Measurements from ENCODE around the gene GFOD1.
A peak's percentile ranks its signal among the peaks of the same experiment; 100 is the strongest.

The GFOD1 gene, protein sequence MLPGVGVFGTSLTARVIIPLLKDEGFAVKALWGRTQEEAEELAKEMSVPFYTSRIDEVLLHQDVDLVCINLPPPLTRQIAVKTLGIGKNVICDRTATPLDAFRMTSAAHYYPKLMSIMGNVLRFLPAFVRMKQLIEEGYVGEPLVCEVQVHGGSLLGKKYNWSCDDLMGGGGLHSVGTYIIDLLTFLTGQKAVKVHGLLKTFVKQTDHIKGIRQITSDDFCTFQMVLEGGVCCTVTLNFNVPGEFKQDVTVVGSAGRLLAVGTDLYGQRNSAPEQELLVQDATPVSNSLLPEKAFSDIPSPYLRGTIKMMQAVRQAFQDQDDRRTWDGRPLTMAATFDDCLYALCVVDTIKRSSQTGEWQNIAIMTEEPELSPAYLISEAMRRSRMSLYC

DNA sequence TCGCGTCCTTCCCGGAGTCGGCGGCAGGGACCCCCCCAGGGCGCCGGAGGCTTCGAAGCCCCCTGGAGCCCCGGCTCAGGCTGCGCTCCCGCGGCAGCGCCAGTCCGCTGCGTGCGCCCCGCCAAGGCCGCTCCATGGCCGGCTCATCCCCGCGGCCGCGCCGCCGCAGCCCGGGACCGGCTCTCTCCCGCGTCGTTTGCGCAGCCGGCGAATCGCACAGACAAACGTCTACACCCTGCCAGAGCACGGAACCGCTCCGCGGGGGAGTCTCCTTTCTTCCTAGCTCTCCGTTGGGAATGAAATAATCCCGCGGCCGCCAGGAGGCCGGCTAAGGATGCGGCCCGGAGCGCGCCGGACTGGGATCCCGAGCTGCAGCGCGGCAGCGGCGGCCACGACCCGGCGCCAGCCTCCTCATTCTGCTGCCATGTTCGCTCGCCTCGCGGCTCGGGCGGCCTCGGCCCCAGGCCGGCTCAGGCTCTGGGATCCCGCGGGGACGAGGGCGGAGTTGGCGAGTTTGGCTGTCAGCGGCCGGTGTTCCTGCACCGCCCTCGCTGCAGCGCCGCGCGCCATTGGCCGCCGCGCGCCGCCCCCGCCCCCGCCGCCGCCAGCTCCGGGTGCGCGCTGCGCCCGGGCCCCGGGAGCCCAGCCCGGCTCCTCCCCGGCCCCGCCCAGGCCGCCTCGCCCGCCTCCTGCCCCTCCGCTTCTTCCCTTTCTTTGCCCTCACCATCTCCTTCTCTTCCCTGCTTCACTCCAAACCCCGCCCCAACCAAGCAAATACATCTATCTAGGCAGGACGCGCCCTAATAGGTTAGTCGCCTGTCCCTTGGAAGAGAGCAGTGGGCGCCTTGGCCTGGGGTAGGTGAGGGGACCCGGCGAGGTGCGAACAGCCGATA lies at the start of gene GFOD1:
Gene GFOD1, minus strand, starts transcription at position 479 of the 893 bp plus-strand sequence. CDS start 710 bp downstream, outside the sequence.
- DNase-seq: peak; percentile 91

DNA sequence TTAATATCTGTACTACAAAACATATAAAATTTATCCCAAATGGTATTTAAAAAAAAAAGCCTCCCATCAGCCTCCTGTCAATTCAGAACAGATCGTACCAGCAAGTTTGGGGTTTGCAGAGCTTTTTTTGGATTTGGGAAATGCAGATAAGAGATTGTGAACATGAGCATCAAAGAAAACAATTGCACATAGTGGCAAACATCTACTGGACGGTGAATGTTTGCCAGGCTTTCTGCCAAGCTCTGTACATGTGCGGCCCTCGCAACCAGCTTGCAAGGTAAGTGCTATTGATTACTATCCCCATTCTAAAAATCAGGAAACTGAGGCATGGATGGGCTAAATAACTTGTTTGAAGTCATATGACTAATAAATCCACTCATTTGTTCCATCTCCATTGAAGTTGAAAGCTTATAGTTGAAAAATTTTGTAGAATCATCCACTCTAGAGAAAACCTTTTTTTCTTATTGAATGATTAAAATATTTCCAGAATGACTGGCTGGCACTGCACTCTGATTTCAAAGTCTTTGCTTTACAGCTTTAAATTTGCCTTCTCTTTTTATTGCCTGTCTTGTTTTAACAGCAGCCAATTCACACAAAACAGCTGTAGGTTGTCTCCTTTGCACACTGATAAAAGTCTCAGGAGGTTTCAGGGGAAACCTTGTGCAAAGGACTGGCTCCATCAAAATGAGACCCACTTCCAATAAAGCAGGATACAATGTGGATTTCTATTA lies 49.6 kb upstream of the GFOD1 start:
- DNase-seq: no peak

DNA sequence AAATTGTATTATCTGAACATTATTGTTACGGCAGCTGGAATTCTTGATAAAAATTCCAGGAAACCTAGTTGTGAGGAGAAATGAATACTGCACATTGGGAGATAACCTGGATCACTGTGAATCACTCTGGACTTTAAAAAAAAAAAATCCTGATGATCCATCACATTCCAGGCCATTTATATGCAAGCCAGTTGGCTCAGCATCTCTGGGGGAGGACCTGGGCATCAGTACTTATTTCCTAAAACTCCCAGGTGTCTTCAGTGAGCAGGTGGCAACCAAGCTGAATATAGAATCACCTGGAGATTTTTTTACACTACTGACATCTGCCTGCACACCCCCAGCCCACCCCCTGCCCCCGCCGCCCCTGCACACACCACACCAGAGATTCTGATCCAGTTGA lies 47.9 kb upstream of the GFOD1 start:
- DNase-seq: peak; percentile 68

DNA sequence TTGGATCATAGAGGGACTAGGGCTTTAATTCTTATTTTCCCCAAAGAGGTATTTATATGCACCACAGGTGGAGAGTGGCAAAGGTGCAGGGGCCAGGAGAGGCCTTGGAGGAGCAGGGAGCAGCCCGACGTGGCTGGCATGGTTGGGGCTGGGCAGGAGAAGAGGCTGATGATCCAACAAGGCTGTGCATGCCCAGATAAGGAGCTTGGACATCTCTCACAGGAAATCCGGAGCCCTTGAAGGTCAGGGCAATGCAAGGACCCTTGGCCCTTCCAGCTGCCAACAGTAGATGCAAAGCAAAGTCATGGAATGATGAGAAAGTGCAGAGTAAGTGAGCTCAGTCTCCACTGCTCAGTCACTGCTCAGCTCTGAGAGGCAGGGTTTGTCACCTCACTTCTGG lies 47.1 kb upstream of the GFOD1 start:
- no peak for DNase-seq

DNA sequence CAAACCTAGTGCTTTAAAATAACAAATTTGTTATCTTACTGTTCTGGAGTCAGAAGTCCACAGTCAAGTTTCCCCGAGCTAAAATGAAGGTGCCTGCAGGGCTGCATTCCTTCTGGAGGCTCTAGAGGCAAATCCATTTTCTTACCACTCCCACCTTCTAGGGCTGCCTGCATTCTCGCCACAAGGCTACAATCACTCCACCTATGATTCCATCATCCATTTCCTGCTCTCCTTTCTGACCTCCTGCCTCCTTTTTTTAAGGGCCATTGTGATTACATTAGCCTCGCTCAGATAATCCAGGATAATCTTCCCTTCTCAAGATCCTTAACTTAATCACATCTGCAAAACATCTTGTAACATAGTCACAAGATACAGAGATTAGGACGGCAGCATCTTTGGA lies 44.6 kb upstream of the GFOD1 start:
- DNase-seq: no peak

DNA sequence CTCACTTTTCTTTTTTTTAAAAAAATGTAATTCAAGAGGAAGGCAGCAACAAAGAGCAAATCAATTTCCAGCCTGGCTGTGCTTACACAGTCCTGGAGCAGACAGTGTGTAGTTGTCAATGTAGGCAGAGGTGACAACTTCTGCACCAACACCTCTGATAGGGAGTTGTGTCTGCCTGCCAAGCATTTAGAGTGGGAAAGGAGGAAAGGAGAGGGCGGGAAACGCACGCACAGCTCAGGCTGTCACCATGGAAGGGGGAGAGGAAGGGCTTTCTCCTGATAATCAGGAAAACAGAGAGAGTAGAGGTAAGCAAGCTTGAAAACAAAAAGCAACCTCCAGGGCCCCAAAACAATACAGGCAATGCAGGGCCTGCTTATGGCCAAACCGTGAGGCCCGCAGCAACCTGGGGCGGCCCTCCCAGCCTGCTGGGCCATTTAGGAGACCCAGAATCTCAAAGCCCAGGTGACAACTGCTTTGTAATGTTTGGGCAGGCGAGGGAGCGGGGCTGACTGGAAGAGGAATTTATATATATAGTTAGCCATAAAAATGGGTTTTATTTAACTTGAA lies 41.5 kb upstream of the GFOD1 start:
- peak; percentile 16 for DNase-seq

DNA sequence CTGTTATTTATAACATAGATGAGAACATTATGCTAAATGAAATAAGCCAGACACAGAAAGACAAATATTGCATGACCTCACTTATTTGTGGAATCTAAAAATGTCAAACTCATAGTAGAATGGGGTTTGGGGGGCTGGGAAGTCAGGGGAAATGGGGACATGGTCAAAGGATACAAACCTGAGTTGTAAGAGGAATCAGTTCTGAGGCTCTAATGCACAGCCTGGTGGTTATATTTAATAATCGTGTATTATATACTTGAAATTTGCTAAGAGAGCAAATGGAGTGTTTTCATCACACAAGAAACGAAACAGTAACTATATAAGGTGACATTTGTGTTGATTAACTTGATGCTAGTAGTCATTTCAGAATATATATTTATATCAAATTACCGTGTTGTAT lies 40.8 kb upstream of the GFOD1 start:
- DNase-seq: peak; percentile 14

DNA sequence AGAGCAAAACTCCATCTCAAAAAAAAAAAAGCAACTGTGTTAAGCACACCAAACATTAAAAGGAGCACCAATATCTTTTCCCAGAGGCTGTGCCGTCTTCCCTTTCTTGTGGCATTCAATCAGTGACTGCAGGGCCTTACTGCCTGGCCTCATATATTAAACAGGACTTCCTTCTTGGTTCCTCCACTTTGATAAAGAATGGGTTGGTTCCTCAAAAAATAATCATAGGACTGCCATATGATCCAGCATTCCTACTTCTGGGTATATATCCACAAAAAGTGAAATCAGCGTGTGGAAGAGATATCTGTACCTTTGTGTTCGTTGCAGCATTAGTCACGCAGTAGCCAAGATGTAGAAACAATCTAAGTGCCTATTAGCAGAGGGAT lies 40.3 kb upstream of the GFOD1 start:
- DNase-seq: no peak

DNA sequence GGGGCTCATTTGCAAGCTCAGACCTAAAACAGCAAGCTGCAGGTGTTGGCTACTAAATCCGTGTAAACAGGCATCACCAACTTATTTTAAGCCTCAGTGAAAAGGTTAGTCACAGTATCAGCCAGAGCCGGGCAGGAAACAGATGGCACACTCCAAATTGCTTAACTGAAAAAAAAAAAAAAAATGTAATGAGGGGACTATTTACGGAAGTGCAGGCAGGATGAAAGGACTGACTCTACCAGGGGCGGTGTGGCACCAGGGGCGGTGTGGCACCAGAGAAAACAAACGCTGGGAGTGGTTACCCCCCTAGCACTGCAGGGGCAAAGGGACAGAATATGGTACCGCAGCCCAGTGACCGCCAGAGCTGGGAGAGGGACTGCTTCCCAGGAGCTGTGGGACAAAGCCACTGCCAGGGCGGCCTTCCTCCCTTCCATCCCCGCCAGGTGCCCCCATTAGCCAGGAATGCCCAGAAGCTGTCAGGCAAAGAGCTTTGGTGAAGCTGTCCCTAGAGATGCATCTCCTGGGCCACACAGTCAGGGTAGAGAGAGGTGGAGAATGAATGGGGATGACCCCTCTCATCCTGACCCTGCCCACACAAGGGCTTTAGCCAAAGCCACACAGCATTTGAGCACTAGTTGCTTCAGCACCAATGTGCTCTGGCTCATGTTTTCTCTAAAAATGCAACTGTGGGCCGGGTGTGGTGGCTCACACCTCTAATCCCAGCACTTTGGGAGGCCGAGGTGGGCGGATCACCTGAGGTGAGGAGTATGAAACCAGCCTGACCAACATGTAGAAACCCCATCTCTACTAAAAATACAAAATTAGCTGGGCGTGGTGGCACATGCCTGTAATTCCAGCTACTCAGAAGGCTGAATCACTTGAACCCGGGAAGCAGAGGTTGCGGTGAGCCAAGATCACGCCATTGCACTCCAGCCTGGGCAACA lies 39.6 kb upstream of the GFOD1 start:
- peak; percentile 97 for DNase-seq

DNA sequence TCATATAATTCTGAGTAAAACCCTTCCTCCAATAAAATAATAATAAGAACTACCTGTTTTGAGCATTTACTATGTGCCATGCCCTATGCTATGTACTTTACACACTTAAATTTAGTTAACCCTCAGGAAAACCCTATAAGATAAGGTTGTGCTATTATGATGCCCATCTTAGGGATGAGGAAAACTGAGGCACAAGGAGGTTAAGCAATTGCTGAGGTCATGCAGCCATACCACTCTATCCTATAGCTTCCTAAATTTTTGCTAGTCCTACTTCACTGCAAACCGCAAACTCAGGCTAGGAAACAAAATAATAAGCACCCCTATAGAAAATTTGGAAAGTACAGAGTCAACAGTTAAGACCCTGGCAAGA lies 38.9 kb upstream of the GFOD1 start:
- no peak for DNase-seq

DNA sequence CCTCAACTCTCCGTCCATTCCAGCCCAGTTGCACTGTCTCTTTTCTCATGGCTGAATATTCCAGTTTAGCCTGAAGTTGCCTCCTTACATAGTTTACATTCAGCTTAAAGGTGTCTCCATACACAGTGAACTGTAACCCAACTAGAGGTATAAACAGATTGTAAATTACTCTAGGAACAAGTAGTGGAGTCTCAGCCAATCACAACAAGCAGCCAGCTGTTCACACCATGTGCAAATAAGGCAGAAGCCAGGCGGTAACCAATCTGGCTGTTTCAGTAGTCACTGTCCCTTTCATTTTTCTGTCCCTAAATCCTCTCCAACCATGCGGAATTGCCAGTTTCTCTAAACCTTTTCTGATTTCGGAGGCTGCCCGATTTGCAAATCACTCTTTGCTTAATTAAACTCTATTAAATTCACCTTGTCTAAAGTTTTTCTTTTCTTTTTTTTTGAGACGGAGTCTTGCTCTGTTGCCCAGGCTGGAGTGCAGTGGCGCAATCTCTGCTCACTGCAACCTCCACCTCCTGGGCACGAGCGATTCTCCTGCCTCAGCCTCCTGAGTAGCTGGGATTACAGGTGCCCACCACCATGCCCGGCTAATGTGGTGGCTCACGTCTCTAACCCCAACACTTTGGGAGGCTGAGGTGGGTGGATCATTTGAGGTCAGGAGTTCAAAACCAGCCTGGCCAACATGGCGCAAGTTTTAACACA lies 37.6 kb upstream of the GFOD1 start:
- peak; percentile 88 for DNase-seq

DNA sequence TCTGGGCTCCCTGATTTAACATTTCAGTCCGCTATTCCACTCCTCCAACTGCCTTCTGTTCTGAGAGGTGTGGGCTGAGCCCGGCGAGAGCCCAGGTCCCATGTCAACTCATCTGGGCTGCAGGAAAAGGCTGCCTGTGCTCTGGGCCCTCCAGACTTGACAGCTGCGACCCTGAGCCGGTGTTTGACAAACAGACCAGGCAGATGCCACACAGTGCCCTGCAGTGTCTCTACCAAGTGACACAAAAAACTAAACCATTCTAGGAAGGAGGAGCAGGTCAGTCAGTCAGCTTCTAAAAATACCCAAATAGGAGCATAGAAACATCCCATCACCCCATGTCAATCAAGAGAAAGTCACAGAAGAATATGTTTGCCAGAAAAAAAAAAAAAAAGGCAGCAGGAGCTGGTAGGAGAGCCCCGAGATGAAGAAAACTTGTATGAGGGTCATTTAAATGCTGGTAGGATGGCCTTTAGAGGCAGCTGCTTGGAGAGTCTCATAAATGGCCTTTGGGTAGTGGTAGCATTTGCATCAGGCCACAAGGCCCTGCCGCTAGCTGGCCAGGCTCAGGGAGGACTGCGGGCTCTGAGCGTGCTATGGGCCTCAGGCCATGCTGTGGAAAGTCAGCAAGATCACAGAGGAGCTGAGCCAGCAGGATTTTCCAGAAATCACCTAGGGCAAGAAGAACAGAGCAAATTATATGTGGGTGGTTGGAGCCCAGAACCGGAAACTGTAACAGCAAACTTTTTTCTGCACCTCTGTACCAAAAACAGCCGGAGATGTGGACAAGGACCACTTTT lies 36.6 kb upstream of the GFOD1 start:
- peak; percentile 73 for DNase-seq

DNA sequence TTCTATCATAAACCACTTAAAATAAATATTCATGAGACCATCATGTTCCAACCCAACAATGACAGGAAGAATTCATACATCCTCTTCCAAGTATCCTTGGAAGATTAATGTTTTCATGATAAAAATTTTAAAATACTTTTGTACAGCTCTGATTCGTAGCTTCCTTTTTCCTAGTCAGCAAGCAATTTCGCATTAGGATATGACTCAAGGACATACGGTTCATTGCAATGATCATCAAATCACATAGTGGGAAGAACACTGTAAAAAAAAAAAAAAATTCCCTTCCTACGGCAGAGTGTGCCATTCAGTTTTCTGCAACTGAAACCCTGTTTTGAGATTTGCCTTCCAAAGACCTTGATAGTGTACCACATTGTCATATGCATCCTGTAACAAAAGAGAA lies 35.3 kb upstream of the GFOD1 start:
- no peak for DNase-seq

DNA sequence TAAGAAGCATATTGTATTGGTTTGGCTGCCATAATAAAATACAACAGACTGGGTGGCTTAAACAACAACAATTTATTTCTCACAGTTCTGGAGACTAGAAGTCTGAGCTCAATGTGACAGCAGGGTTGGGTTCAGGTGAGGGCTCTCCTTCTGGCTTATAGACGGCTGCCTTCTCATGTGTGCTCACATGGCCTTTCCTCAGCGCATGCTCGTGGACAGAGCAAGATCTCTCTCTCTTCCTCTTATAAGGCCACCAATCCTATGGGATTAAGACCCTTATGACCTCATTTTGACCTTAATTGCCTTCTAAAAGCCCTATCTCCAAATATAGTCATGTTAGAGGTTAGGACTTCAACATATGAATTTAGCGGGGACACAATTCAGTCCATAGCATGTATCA lies 32.4 kb upstream of the GFOD1 start:
- no peak for DNase-seq

DNA sequence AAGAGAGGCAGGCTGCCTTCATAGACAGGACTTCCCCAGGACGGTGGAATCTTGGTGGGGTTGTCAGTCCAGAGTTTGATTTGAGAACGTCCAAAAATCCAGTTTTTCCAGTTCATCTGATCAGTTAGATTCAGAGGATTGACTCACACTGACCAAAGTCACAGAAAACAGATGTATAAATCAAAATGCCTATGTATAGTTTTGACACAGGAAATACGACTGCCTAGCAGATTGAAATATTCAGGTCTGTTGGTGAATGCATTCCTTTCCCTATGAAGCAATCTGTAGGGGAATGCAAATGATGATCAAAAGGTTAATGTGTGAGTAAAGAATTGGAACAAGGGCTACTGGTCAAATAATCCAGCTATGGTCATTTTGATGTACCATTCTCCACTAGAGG lies 29.7 kb upstream of the GFOD1 start:
- DNase-seq: no peak

DNA sequence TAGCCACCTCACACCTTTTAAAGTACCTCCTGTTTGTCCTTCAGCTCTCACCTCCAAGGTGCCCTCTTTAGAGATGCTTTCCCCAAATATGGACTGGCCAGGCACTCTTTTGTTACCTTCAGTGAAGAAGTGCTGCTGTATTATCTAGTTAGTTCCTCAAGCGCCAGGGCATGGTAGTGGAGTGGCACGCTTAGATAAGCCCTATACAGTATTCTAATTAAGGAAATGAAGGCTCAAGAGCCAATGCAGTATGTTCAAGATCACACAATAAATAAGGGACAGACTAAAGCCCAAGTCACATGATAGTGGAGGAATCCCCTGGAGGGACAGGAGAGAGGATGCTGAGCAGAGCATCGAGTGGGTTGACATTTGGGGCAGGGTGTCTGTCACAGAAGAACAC lies 28.5 kb upstream of the GFOD1 start:
- DNase-seq: no peak

DNA sequence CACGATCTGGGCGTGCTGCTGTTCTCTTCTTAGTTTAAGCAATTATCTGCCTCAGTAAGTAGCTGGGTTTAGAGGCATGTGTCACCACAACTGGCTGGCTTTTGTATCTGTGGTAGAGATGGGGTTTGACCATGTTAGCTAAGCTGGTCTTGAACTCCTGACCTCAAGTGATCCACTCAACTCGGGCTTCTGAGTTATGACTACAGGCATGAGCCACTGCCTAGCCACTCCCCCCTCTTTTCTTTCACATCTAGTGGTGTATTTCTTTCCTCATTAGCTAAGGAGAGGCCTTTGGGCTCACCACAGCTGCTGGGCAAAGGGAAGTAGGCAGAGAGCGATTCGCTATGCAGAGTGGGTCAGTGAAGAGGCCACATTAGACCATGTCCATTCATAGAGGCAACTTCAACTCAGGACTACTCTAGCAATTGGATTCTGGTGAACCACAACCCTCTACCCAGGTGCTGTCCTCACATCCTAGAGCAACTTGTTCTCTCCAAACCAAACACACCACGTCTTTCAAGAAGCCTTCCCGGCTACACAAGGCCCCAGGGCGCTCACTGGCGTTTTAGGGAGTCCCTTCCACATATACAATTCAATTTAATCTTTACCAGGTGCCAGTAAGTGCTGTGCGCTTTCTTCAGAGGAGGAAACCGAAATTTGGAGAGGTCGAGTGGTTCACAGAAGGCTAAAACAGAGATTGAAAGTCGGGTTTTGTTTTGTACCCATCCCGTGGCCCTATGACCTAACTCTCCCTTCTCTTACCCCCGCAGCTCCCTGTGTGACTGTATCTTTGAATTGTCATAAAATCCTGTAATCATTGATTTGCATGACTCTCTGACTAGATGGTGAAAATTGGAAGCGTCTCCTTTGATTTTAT lies 26.5 kb upstream of the GFOD1 start:
- no peak for DNase-seq

DNA sequence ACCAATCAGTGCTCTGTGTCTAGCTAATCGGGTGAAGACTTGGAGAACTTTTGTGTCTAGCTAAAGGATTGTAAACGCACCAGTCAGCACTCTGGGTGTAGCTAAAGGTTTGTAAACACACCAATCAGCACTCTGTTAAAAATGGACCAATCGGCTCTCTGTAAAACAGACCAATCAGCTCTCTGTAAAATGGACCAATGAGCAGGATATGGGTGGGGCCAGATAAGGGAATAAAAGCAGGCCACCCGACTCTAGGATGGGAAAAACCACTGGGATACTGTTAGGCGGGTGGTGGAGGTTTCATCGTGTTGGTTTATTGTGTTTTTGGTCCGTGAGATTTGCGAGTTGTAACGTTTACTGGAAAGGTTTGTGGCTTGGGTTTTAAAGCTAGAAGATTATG lies 25.5 kb upstream of the GFOD1 start:
- DNase-seq: no peak
